H1 (cell line): ENCODE results near the gene USP17L24. TPM values are rescaled to one million over a fixed set of nuclear protein-coding genes. Genes with fewer than 3 reads are reported as not detected.

Source experiments
- polyA plus RNA-seq, 7 experiments: library from polyadenylated mRNA; depleted of rRNA in 3 of 7; stranded (reverse) in 5 of 7; unstranded in 2 of 7; fragments of >200 nt in 5 of 7; fragments of 200-250 nt in 2 of 7; gene quantifications; 1 replicate in 5 of 7; 2 replicates in 1 of 7; 4 replicates in 1 of 7; pipeline versions ENCODE4 v1.2.1 to v1.2.3, GENCODE V29; 2011 to 2013; ENCODE audit warnings: missing spikeins in 2 of 7, mixed read lengths in 2 of 7
- total RNA-seq: library from RNA; stranded (reverse); fragmentation: NEBNext Ultra II Directional; extraction: Animal tissue kit (Norgen Biotek cat#: 25700); gene quantifications from 2 replicates; pipeline ENCODE4 v1.2.1, GENCODE V29; 2021

The USP17L24 gene
- total and polyA plus RNA-seq, 2 of the 8 experiments (the other 6 are each of a cell fraction or from before 2014, with no cell fraction given): not detected

Other genes with a start within 250 kb of the USP17L24 start
- gene FAM90A26, start 154.8 kb upstream of the USP17L24 start, total RNA-seq: not detected in 2 replicates
- 0.05 TPM in 1 of 2 replicates, not detected in the other for gene FAM90A26, start 154.8 kb upstream of the USP17L24 start, polyA plus RNA-seq (2011; rRNA removed)
- gene USP17L10, start 114.5 kb upstream of the USP17L24 start, total RNA-seq: not detected in 2 replicates
- gene USP17L10, start 114.5 kb upstream of the USP17L24 start, polyA plus RNA-seq (2011; rRNA removed): not detected in 2 replicates
- not detected in 2 replicates for gene USP17L11, start 109.8 kb upstream of the USP17L24 start, total RNA-seq
- not detected in 2 replicates for gene USP17L11, start 109.8 kb upstream of the USP17L24 start, polyA plus RNA-seq (2011; rRNA removed)
- not detected in 2 replicates for gene USP17L12, start 105.0 kb upstream of the USP17L24 start, total RNA-seq
- not detected in 2 replicates for gene USP17L12, start 105.0 kb upstream of the USP17L24 start, polyA plus RNA-seq (2011; rRNA removed)
- gene USP17L13, start 100.3 kb upstream of the USP17L24 start, total RNA-seq: not detected in 2 replicates
- not detected in 2 replicates for gene USP17L13, start 100.3 kb upstream of the USP17L24 start, polyA plus RNA-seq (2011; rRNA removed)
- not detected in 2 replicates for gene USP17L15, start 90.8 kb upstream of the USP17L24 start, total RNA-seq
- not detected in 2 replicates for gene USP17L15, start 90.8 kb upstream of the USP17L24 start, polyA plus RNA-seq (2011; rRNA removed)
- not detected in 2 replicates for gene USP17L17, start 81.3 kb upstream of the USP17L24 start, total RNA-seq
- gene USP17L17, start 81.3 kb upstream of the USP17L24 start, polyA plus RNA-seq (2011; rRNA removed): not detected in 2 replicates
- gene USP17L18, start 76.5 kb upstream of the USP17L24 start, total RNA-seq: not detected in 2 replicates
- not detected in 2 replicates for gene USP17L18, start 76.5 kb upstream of the USP17L24 start, polyA plus RNA-seq (2011; rRNA removed)
- not detected in 2 replicates for gene USP17L19, start 71.8 kb upstream of the USP17L24 start, total RNA-seq
- not detected in 2 replicates for gene USP17L19, start 71.8 kb upstream of the USP17L24 start, polyA plus RNA-seq (2011; rRNA removed)
- gene USP17L20, start 67.0 kb upstream of the USP17L24 start, total RNA-seq: not detected in 2 replicates
- not detected in 2 replicates for gene USP17L20, start 67.0 kb upstream of the USP17L24 start, polyA plus RNA-seq (2011; rRNA removed)
- gene USP17L21, start 62.3 kb upstream of the USP17L24 start, total RNA-seq: not detected in 2 replicates
- not detected in 2 replicates for gene USP17L21, start 62.3 kb upstream of the USP17L24 start, polyA plus RNA-seq (2011; rRNA removed)
- gene USP17L22, start 57.5 kb upstream of the USP17L24 start, total RNA-seq: not detected in 2 replicates
- not detected in 2 replicates for gene USP17L22, start 57.5 kb upstream of the USP17L24 start, polyA plus RNA-seq (2011; rRNA removed)
- gene USP17L25, start 4.7 kb downstream of the USP17L24 start, total RNA-seq: not detected in 2 replicates
- not detected in 2 replicates for gene USP17L25, start 4.7 kb downstream of the USP17L24 start, polyA plus RNA-seq (2011; rRNA removed)
- gene USP17L26, start 9.5 kb downstream of the USP17L24 start, total RNA-seq: not detected in 2 replicates
- not detected in 2 replicates for gene USP17L26, start 9.5 kb downstream of the USP17L24 start, polyA plus RNA-seq (2011; rRNA removed)
- not detected in 2 replicates for gene USP17L5, start 14.2 kb downstream of the USP17L24 start, total RNA-seq
- gene USP17L5, start 14.2 kb downstream of the USP17L24 start, polyA plus RNA-seq (2011; rRNA removed): not detected in 2 replicates
- not detected in 2 replicates for gene USP17L27, start 19.0 kb downstream of the USP17L24 start, total RNA-seq
- not detected in 2 replicates for gene USP17L27, start 19.0 kb downstream of the USP17L24 start, polyA plus RNA-seq (2011; rRNA removed)
- not detected in 2 replicates for gene USP17L28, start 23.7 kb downstream of the USP17L24 start, total RNA-seq
- gene USP17L28, start 23.7 kb downstream of the USP17L24 start, polyA plus RNA-seq (2011; rRNA removed): not detected in 2 replicates
- gene USP17L29, start 28.5 kb downstream of the USP17L24 start, total RNA-seq: not detected in 2 replicates
- gene USP17L29, start 28.5 kb downstream of the USP17L24 start, polyA plus RNA-seq (2011; rRNA removed): not detected in 2 replicates
- not detected in 2 replicates for gene USP17L30, start 38.0 kb downstream of the USP17L24 start, total RNA-seq
- gene USP17L30, start 38.0 kb downstream of the USP17L24 start, polyA plus RNA-seq (2011; rRNA removed): not detected in 2 replicates
- gene DEFB131A, start 119.2 kb downstream of the USP17L24 start, total RNA-seq: not detected in 2 replicates
- not detected in 2 replicates for gene DEFB131A, start 119.2 kb downstream of the USP17L24 start, polyA plus RNA-seq (2011; rRNA removed)